GM06990 (cell line): ENCODE results near the gene SLC25A23.

Experiments used
- DNase-seq: peaks from one replicate; pipeline ENCODE4 v3.0.0-alpha.2; 2011; ENCODE audit not compliant: insufficient read length; ENCODE audit errors: extremely low read depth
- H3K27me3 ChIP-seq: replicated peaks from 2 replicates; pipeline ENCODE4 v1.6.0; 2011; ENCODE audit warnings: low read length; ENCODE audit not compliant: control insufficient read depth, insufficient read depth
- H3K36me3 ChIP-seq: 2 replicates; pipeline ENCODE4 v1.5.1; 2011; ENCODE audit warnings: low read length; ENCODE audit not compliant: control insufficient read depth, insufficient read depth
- H3K4me3 ChIP-seq: replicated peaks from 2 replicates; pipeline ENCODE4 v1.5.1; 2011; ENCODE audit warnings: low read depth, mild to moderate bottlenecking, control low read depth, low read length
- TF ChIP-seq, protein P1 (sequence below): IDR thresholded peaks from 2 replicates; pipeline ENCODE4 v1.5.1; 2011; ENCODE audit warnings: low read length, control low read depth, mild to moderate bottlenecking, inconsistent platforms; ENCODE audit not compliant: insufficient read depth, poor library complexity, severe bottlenecking

SLC25A23 gene

DNA sequence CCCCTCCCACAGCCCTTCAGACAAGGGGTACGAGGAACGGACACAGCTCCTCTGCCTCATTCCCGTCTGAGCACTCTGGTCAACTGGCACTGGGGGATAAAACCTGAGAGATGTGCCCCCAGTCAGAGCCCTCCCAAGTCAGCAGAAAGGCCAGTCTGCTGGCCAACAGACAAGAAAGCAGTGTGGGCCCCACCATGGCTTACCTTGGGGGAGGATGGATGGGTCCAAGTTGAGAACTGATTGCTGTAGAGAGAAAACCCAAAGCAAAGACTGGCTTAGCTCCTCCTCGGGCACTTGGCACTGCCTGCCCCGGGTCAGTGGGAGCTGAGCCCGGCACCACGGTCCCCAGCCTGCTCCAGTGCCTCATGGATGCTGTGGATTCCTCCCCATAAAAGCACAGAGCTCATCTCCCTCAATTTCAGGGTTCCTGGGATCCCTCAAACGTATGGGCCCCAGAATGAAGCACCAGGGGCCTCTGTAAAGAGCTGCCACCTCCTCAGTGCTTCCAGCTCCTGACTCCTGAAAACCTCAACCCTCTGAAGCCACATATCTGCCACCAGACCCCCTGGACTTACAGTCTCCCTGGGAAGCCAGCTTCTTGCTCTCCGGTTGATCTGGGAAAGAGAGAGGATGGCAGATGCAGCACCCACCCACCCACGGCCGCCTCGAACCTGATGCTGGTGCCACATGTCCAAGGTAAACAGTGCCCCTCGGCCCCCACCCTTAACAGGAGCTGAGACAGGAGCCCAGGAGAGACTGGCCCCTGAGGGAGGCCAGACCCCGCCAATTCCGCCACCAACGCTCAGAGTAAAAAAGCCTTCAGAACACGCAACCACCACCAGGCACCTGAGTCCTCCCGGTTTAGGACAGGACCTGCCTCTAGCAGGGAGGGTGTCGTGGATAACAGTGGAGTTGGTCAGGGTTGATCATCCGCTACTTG is 38.2 kb downstream of the SLC25A23 start:
- Histone ChIP-seq H3K4me3 (no peak overlapping the region), H3K36me3 (peaks cover 43% of the 10 kb centered on the region), H3K27me3 (no peaks in the 10 kb centered on the region)
- DNase-seq = no peak
- TF ChIP-seq, protein P1, sequence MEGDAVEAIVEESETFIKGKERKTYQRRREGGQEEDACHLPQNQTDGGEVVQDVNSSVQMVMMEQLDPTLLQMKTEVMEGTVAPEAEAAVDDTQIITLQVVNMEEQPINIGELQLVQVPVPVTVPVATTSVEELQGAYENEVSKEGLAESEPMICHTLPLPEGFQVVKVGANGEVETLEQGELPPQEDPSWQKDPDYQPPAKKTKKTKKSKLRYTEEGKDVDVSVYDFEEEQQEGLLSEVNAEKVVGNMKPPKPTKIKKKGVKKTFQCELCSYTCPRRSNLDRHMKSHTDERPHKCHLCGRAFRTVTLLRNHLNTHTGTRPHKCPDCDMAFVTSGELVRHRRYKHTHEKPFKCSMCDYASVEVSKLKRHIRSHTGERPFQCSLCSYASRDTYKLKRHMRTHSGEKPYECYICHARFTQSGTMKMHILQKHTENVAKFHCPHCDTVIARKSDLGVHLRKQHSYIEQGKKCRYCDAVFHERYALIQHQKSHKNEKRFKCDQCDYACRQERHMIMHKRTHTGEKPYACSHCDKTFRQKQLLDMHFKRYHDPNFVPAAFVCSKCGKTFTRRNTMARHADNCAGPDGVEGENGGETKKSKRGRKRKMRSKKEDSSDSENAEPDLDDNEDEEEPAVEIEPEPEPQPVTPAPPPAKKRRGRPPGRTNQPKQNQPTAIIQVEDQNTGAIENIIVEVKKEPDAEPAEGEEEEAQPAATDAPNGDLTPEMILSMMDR = no peak

GRCh38 chr19:6418562-6418932 is 41.0 kb downstream of the SLC25A23 start:
- H3K36me3 ChIP-seq = peaks cover 57% of the 10 kb centered on the region
- H3K27me3 ChIP-seq = no peaks in the 10 kb centered on the region
- TF ChIP-seq, protein P1 = no peak
- no peak overlapping the region for H3K4me3 ChIP-seq
- no peak for DNase-seq

DNA sequence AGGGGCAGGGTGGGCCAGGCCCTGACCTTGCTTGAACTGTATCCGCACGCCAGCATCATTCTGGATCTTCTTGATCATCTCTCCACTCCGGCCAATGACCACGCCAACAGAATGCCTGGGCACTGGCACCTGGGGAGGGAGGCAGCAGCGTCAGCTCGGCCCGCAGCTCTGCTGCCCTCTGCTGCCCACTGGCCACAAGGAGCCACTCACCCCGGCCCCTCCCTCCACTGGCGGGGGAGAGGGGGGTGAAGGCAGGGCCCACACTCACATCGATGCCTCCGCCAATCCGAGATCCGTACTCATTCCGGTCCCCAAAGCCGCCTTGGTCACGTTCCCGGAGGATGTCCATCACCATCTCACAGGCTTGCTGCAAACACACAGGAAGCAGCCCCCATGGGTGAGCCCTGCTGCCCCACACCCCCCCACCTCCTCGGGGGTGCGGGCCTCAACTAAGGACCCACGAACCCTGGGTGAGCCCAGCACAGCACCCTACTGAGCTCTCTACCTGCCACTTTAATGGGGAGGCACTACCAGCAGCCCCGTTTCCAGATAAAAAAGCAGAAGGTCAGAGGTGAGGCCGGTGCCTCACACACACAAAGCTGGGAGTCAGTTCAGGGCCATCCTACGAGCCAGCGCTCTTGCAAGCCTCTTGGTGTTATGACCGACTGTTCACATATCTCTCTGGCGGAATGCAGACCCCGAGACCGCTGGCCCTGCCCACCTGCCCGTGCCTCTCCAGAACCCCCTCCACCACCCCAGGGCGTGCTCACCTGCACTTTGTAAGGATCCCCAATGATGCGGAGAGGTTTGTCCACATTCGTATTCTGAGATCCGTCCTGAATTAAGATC is 41.7 kb downstream of the SLC25A23 start:
- no peak for DNase-seq
- Histone ChIP-seq H3K4me3 (no peak overlapping the region), H3K27me3 (no peaks in the 10 kb centered on the region), H3K36me3 (peaks cover 57% of the 10 kb centered on the region)
- TF ChIP-seq, protein P1 = peak; percentile 23

GRCh38 chr19:6416658-6417405 is 42.8 kb downstream of the SLC25A23 start:
- no peaks in the 10 kb centered on the region for H3K27me3 ChIP-seq
- TF ChIP-seq, protein P1 = no peak
- no peak for DNase-seq
- H3K4me3 ChIP-seq = no peak overlapping the region
- peaks cover 58% of the 10 kb centered on the region for H3K36me3 ChIP-seq

GRCh38 chr19:6415591-6416190 is 43.9 kb downstream of the SLC25A23 start:
- Histone ChIP-seq H3K4me3 (no peak overlapping the region), H3K27me3 (no peaks in the 10 kb centered on the region), H3K36me3 (peaks cover 51% of the 10 kb centered on the region)
- no peak for DNase-seq
- TF ChIP-seq, protein P1 = no peak
